ENCODE results near the gene RGS3. TPM values are rescaled to one million over a fixed set of nuclear protein-coding genes. Genes with fewer than 3 reads are reported as not detected.

RGS3 gene
- total RNA-seq, 1 donor from 2014 or later = 29.9 TPM

- H3K4me3 Mint-ChIP-seq = no peak overlapping the region
- peaks cover 14% of the 10 kb centered on the region for H3K4me1 Mint-ChIP-seq (ENCODE audit: unreplicated experiment)
- no peak for DNase-seq (ENCODE audit: extremely low spot score, unreplicated experiment)
- H3K27ac Mint-ChIP-seq = no peak overlapping the region
- H3K27me3 Mint-ChIP-seq = no peaks in the 10 kb centered on the region
- no peak for TF ChIP-seq CTCF (conservative IDR thresholded peaks at IDR 0.05)
- H3K36me3 Mint-ChIP-seq = peaks cover 3% of the 10 kb centered on the region
- H3K9me3 Mint-ChIP-seq = no peaks in the 10 kb centered on the region
Observed at GRCh38 chr9:113495526-113495925, 32.0 kb downstream of the RGS3 start.

- Mint-ChIP-seq H3K27me3 (peaks cover 3% of the 10 kb centered on the region), H3K27ac (no peak overlapping the region), H3K4me3 (no peak overlapping the region), H3K9me3 (no peaks in the 10 kb centered on the region), H3K36me3 (peaks cover 3% of the 10 kb centered on the region), H3K4me1 (ENCODE audit: unreplicated experiment) (peaks cover 22% of the 10 kb centered on the region)
- DNase-seq (ENCODE audit: extremely low spot score, unreplicated experiment) = no peak
- TF ChIP-seq CTCF (conservative IDR thresholded peaks at IDR 0.05) = no peak
Observed at GRCh38 chr9:113497051-113497450, 33.5 kb downstream of the RGS3 start.

- H3K27ac Mint-ChIP-seq = no peak overlapping the region
- H3K27me3 Mint-ChIP-seq = peaks cover 3% of the 10 kb centered on the region
- DNase-seq (ENCODE audit: extremely low spot score, unreplicated experiment) = no peak
- no peaks in the 10 kb centered on the region for H3K9me3 Mint-ChIP-seq
- TF ChIP-seq CTCF (conservative IDR thresholded peaks at IDR 0.05) = no peak
- peaks cover 21% of the 10 kb centered on the region for H3K4me1 Mint-ChIP-seq (ENCODE audit: unreplicated experiment)
- no peak overlapping the region for H3K4me3 Mint-ChIP-seq
- peaks cover 3% of the 10 kb centered on the region for H3K36me3 Mint-ChIP-seq
Observed at GRCh38 chr9:113499153-113499875, 35.8 kb downstream of the RGS3 start.

- H3K4me3 Mint-ChIP-seq = no peak overlapping the region
- H3K4me1 Mint-ChIP-seq (ENCODE audit: unreplicated experiment) = peaks cover 27% of the 10 kb centered on the region
- no peak for DNase-seq (ENCODE audit: extremely low spot score, unreplicated experiment)
- no peak overlapping the region for H3K27ac Mint-ChIP-seq
- TF ChIP-seq CTCF (conservative IDR thresholded peaks at IDR 0.05) = no peak
- H3K9me3 Mint-ChIP-seq = no peaks in the 10 kb centered on the region
- H3K36me3 Mint-ChIP-seq = peaks cover 3% of the 10 kb centered on the region
- H3K27me3 Mint-ChIP-seq = peaks cover 3% of the 10 kb centered on the region
Observed at GRCh38 chr9:113499876-113500497, 36.5 kb downstream of the RGS3 start.

GRCh38 chr9:113501129-113501686, 37.7 kb downstream of the RGS3 start:
- Mint-ChIP-seq H3K27ac (no peak overlapping the region), H3K4me1 (ENCODE audit: unreplicated experiment) (peaks cover 33% of the 10 kb centered on the region), H3K36me3 (peaks cover 3% of the 10 kb centered on the region), H3K27me3 (peaks cover 3% of the 10 kb centered on the region), H3K4me3 (no peak overlapping the region), H3K9me3 (no peaks in the 10 kb centered on the region)
- TF ChIP-seq CTCF (conservative IDR thresholded peaks at IDR 0.05) = no peak
- DNase-seq (ENCODE audit: extremely low spot score, unreplicated experiment) = no peak
